Heart left ventricle (tissue), 13 donors: ENCODE data around the gene SLC24A5.

Experiments
- POLR2A ChIP-seq, 2 donors: fragments of 450-650 bp; IDR thresholded peaks; one replicate each; pipeline ENCODE4 v1.6.1; 2017; ENCODE audit warnings: antibody characterized with exemption in 2 of 2, mild to moderate bottlenecking in 2 of 2, moderate library complexity in 2 of 2
- TF ChIP-seq, protein P1 (sequence below), 12 donors: fragments of 200-600 bp; sonication (generic) in 4 of 12; IDR thresholded peaks; one replicate each; pipeline versions ENCODE4 v1.5.0 to v1.8.0; 2018 to 2022; ENCODE audit warnings: antibody characterized with exemption in 12 of 12, mild to moderate bottlenecking in 5 of 12
- donor health status: ischemic (EF 13 %, LVEDD 7.1; RV severe dilation, severe dysfunction).
- donor health status: DM: no; HTN: yes; CAD: no.
- donor health status: DM: no; HTN: no; CAD: no.
- donor health status: ischemic (EF 25% LVEDD 6.9; RV normal size, moderate dysfunction).
- donor health status: ischemic (EF 25% LVEDD 5.7; RV mildly dilated, moderate dysfunction).
- donor health status: ischemic (EF 35%, LVEDD 5.7; RV mildly dilated, moderate dysfunction).
- donor health status: nonischemic (EF 11% LVEDD 7.7; RV severe dilation, severe dysfunction).
- donor health status: DM: yes; HTN: yes; CAD: no.
- donor health status: PGD.
- donor health status: ischemic (EF 29% LVEDD 5.4; RV normal size, mild dysfunction).
- donor health status: nonischemic (EF 23%, LVEDD 6.1; RV moderate dilation, normal function).

DNA sequence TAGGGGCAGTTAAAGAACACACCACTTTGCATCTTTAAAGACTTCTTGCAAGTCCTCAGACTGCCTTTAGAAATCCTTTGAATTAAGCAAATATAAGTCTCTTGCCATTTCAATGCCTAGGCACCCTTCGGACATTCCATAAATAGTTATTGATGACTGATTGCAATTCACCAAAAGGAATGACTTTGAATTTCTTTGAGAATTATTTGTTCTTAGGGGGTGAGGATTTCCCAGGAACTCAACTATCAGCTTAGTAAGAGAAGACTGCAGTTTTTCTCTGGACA is 57.8 kb downstream of the SLC24A5 start:
- TF ChIP-seq, protein P1, sequence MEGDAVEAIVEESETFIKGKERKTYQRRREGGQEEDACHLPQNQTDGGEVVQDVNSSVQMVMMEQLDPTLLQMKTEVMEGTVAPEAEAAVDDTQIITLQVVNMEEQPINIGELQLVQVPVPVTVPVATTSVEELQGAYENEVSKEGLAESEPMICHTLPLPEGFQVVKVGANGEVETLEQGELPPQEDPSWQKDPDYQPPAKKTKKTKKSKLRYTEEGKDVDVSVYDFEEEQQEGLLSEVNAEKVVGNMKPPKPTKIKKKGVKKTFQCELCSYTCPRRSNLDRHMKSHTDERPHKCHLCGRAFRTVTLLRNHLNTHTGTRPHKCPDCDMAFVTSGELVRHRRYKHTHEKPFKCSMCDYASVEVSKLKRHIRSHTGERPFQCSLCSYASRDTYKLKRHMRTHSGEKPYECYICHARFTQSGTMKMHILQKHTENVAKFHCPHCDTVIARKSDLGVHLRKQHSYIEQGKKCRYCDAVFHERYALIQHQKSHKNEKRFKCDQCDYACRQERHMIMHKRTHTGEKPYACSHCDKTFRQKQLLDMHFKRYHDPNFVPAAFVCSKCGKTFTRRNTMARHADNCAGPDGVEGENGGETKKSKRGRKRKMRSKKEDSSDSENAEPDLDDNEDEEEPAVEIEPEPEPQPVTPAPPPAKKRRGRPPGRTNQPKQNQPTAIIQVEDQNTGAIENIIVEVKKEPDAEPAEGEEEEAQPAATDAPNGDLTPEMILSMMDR (IDR thresholded peaks at IDR 0.05) = no peak
- no peak for TF ChIP-seq POLR2A (IDR thresholded peaks at IDR 0.05)
